Stimulated activated CD4-positive, alpha-beta T cell treated with anti-CD3 and anti-CD28 coated beads, Interleukin-4, amount 100 ng/mL, for 48 hours (primary cell): Measurements from ENCODE around the gene PRR33.
"Not testable (repeated sequence)": the region's sequence is repeated elsewhere in the genome, so short reads cannot be mapped to it uniquely, and the experiment has no call there.

Experiments used
- DNase-seq, 2 donors: peaks; one replicate each; pipeline ENCODE4 v3.0.0-alpha.2; 2020; ENCODE audit warnings: low read depth in 2 of 2

The PRR33 gene

DNA sequence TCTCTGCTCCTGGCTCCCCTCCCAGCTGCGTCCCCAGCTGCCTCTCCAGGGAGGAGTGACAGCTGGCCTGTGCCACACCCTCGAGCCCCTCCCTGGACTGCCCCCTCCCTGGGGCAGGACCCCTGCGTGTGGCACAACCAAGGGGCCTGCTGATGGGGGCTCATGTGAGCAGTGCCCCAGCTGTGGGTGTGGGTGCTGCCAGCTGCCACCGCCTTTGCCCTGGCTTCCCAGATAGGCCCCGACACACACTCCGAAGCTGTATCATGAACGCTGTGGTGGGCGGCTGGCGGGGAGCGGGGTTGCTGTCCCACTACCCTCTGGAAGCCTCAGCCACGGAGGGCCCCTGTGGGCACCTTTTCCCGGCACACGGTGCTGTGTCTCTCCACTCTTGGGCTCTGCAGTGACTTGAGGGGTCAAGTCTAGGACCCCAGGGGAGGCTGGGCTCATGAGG is 15.8 kb downstream of the PRR33 start:
- DNase-seq = not testable (repeated sequence)

DNA sequence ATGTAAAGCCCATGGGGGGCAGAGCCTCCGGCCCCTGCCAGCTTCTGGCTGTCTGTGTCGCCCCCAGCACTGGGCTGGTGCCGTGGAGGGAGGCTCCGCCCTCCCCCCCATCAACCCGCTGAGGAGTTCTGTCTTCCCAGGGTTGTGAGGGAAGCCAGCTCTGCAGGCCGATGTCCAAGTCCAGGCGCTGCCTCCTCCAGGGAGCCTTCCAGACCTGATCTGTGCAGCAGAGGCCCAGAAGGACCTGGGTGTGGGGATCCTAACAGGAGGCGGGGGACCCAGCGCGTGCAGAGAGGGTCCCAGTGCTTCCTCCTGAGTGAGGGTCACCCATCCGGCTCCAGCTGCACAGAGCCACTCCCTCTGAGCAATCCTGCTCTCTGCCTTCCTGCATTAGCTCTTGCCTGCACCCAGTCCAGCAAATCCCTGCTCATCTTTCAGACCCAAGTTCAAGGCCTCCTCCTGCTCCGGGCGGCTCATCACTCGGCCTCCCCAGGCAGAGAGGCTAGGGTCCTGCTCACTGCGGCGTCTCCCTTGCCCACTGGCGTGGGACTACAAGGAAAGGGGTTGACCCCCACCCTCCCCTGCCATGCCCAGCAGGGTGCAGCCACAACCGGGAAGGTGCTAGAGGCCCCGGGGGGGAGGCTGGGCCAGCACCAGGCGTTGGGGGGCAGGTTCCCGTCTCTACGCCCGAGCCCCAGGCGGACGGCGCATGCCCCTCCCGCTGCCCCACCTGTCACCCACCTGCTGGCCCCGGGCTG is 16.4 kb downstream of the PRR33 start:
- DNase-seq = no peak

DNA sequence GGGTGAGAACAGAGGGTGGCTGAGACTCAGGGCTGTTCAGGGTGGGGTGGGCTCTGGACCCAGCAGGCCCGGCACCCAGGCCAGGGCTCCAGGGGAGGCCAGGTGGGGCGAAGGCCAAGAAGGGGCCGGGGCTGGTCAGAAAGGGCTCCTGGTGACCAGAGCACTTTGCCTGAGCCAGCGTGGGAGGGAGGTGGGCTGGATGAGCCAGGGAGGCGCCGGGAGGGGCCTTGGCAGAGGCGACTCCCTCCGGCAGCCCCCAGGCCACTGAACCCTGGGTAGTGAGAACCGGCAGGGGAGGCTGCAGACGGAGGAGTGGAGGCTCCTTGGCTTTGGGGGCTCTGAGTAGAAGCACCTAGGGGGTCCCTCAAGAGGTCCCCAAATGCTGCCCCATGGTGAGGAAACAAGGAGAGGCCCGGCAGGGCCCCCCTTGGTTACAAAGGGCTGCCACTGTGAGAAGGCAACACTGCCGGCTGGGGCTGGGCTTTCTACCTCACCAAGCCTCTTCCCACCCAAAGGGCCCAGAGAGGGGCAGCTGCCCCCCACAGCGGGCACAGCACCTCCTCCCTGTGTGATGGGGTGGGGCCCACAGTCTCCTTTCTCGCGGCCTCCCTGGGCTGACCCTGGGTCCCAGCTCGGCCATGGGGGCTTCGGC is 17.1 kb downstream of the PRR33 start:
- DNase-seq = not testable (repeated sequence)

DNA sequence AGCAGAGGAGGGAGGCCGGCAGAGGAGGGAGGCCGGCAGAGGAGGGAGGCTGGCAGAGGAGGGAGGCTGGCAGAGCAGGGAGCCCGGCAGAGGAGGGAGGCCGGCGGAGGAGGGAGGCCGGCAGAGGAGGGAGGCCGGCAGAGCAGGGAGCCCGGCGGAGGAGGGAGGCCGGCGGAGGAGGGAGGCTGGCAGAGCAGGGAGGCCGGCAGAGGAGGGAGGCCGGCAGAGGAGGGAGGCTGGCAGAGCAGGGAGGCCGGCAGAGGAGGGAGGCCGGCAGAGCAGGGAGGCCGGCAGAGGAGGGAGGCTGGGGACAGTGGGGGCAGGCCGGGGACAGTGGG is 17.9 kb downstream of the PRR33 start:
- DNase-seq = not testable (repeated sequence)

DNA sequence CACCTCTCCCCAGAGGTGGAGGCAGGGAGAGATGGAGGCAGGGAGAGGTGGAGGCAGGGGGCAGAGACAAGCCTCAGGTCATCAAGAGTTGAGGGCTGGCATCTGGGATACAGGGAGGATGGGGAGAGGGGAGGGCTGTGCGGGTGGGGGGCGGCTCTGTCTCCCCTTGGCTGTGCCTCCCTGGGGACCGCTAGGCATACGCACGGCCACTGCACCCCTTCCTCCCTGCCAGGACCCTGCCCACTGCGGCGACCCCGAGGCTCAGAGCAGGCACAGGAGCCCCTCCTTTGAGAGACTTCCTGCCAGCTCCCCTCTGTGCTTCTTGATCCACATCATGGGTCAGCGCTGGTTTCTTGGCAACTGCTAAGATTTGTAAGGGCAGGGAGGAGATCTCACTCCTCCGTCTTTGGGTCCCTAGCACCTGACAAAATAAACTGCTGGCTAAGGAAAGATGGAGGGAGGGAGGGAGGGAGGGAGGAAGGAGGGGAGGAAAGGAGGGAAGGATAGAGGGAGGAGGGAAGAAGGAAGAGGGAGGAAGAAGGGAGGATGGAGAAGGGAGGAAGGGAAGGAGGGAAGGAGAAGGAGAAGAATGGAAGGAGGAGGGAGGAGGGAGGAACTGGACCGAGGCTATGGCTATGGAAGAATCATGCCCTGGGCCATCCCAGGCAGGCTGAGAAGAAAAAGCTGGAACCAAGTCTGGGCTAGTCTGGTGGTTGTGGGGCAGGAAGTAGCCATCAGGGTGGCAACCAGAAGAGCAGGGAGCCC is 18.5 kb downstream of the PRR33 start:
- no peak for DNase-seq

DNA sequence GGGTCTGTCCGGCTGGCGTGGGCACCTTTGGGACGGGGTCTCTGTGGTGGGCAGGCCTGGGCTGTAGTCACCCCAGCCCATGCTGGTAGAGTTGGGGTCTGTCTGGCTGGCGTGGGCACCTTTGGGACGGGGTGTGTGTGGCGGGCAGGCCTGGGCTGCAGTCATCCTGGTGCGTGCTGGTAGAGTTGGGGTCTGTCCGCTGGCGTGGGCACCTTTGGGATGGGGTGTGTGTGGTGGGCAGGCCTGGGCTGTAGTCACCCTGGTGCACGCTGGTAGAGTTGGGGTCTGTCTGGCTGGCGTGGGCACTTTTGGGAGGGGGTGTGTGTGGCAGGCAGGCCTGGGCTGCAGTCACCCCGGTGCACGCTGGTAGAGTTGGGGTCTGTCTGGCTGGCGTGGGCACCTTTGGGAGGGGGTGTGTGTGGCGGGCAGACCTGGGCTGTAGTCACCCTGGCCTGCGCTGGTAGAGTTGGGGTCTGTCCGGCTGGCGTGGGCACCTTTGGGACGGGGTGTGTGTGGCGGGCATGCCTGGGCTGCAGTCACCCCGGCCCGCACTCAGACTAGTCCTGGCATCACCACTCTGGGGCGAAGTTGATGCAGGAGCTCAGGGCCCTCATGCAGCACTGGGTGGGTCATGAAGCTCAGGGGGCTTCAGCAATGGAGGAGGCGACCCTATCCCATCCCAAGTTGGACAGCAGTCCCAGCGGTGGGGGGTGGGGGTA is 19.3 kb downstream of the PRR33 start:
- no peak for DNase-seq

DNA sequence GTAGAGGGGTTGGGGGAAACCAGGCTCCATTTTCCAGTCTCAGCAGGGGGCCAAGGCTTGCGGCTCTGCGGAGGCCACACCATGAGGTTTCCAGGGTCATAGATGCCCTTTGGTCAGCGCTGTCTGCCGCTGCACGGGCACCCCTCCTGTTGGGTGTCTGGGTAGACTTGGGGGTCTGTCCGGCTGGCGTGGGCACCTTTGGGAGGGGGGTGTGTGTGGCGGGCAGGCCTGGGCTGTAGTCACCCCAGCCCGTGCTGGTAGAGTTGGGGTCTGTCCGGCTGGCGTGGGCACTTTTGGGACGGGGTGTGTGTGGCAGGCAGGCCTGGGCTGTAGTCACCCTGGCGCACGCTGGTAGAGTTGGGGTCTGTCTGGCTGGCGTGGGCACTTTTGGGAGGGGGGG is 20.2 kb downstream of the PRR33 start:
- no peak for DNase-seq

DNA sequence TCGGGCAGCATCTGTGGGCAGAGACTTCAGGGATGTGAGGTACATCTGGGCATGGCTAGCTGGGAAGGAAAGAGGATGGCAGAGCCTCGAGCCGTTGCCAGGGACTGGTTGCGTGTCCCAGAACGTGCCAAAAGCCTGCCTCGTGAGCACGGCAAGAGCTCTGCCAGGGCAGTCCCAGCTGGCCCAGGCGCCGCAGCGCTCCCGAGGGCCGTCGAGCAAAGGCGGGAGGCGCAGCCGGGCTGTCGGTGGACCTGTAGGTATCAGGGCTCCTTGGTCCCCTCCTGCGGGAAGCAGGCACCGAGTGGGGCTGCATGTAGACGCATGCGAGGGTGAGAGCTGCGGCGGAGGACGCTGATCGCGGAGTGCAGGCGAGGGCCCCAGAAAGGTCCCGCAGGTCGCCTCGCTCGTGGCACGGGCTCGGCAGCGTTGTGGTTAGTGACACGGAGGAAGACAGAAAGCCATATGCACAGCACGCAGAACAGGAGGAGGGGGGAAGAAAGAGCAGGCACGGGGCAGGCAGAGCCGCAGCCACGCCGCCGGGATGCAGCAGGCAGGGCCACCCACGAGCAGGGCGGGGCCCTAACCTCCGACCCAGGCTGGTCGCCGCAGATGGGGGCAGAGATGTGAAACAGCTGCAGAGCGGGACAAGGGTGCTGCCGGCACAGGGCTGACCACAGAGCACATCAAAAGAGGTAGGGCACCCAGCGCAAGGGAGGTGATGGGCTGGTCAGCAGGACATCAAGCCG is 20.8 kb downstream of the PRR33 start:
- DNase-seq = no peak

DNA sequence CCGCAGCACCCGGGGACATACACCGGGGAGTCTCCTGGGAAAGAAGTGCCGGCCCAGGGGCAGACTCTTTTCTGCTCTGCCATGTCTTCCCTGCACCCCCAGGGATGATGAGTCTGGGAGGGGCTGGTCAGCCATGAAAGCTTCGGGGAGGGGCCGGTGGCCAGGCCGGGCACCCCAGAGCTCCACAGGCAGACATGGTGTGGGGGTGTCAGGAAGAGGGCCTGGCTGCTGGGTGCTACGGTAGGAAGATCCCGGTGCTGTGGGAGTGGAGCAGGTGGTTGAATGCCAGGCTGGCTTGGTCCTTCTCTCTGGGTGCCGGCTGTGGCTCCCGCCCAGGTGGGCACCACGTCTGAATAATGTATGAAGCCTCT is 21.4 kb downstream of the PRR33 start:
- DNase-seq = no peak

DNA sequence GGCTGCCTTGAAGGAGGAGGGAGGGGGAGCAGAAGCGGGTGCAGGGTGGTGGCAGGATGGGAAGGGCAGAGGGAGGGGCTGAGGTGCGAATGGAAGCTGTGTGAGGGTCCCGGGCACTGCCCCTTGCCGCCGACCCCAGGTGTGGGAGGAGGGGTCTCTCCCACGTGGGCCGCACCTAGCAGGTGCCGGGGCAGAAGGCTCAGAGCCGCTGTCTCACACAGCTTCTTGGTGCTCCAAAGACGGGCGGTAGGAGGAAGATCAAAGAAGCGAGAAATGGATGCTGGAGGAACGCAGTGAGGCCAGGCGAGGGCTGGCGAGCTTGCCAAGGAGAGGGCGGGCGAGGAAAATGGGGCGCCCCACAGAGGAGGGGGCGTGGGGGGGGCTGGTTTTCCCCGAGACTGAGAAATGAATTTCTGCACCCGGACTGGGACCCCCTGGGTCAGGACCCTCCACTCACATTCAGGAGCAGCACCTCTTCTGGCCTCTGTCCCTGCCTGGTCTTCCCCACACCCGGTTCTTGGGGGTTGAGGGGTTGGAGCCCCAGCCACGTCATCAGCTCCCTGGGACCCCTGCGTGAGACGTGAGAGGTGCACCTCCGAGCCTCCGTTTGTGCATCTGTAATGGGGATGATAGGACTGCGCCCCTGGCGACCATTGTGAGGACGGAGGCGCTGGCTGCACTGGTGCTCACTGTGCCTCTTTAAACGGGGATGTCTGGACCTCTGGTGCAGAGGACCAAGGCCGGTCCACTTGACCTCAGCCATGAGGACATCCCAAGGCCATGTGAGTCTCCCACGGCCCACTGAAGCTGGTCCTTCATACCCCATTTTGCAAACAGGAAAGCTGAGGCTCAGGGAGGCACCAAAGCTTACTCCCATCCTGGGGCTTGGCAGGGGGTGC is 22.0 kb downstream of the PRR33 start:
- DNase-seq = no peak

DNA sequence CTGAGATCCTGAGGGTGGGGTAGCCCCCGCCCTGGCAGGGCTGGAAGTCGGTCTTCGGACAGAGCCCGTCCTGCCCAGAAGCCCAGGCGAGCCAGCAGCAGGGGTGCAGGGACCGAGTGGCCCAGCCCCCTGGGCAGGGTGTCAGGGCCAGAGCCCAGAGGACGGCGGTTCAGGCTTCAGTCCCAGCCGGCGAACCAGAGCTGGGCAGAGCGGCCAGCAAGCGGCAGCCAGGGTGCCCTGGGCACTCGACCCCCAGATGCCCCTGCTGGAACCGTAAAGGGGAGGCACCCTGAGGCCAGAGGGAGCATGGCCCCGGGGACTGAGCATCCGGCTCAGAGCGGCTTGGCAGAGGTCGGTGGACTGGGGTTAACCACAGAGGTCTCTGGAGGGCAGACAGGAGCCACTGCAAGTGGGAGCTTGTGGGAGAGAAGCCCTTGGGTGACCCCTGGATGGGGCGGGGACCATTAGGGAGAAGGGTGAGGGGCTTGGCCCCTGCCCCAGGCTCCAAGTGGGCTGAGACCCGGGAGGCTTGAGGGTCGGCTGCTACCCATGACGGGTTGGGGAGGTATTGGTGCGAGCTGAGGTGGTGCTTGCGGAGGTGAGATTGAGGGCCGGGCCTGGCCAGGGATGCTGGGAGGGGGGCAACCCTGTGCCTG is 22.9 kb downstream of the PRR33 start:
- DNase-seq = no peak

DNA sequence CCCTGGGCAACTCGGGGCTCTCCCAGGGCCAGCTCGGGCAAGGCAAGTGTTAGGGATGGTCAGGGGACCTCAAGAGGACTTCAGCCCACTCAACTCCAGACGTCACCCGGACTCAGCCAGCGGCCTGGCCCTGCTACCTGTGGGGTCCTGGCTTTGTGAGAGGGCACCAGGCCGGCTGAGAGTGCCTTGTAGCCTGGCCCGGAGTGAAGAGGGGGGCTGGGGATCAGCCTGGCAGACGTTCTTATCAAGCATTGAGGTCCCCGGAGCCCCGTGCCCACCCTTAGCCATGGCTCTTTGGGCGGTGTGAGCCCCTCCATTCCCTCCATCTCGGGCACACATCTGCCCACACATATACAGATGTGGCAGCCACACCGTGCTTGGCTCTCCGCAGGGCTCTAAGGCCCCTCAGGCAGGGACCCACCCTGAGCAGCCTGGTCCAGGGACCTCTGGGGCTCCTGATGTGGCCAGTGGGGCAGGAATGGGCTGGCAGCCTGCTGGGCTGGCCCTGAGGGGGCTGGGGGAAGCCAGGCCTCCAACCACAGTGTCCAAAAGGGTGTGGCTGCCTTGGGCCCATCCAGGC is 23.5 kb downstream of the PRR33 start:
- DNase-seq = no peak

DNA sequence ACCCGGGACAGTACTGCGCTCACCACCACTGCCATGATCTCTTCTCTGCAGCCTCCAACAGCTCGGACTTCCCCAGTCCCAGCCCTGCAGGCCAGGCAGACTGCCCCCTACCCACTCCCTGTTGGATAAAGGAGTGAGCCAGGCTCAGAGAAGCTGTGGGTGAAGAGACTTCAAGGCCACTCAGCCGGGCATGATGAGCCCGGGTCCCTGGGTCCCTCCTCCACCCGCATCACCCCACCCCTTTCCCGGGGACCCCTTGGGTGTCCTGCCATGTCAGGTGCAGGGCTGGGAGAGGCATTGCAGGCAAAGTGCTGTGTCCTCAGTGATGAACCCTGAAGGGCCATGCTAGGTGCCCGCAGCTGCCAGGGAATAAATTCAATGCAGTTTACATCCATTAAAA is 24.3 kb downstream of the PRR33 start:
- no peak for DNase-seq

DNA sequence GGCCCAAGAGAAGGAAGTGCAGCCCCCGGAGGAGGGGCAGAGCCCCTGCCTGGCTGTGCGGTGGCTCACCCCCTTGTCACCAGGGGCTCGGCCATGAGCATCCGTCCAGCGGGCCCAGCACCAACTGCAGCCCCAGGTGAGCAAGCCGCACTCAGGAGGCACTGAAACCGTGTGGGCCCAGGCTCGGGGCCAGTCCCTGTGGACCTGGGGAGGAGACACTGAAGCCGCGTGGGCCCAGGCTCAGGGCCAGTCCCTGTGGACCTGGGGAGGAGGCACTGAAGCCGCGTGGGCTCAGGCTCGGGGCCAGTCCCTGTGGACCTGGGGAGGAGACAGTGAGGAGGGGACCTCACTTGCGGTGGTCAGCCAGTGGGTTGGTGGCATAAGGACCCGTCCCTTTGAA is 24.9 kb downstream of the PRR33 start:
- DNase-seq = no peak

DNA sequence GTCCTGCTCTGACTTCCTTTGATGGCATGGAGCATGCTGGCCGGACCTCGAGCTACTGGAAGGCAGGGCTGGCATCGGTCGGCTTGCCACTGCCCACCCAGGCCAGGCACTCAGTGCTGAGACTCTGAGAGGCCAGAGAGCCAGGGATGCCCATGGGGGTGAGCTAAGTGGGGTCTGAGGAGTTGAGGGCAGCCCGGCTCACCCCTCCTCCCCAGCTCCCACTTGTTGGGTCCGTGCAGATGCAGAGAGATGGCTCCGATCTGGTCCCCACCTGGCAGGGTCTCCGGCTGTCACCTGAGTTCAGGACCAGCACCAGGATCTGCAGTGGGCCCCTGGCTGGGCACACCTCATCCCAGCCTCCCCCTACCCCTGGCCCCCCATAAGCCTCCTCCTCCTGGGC is 25.5 kb downstream of the PRR33 start:
- no peak for DNase-seq

DNA sequence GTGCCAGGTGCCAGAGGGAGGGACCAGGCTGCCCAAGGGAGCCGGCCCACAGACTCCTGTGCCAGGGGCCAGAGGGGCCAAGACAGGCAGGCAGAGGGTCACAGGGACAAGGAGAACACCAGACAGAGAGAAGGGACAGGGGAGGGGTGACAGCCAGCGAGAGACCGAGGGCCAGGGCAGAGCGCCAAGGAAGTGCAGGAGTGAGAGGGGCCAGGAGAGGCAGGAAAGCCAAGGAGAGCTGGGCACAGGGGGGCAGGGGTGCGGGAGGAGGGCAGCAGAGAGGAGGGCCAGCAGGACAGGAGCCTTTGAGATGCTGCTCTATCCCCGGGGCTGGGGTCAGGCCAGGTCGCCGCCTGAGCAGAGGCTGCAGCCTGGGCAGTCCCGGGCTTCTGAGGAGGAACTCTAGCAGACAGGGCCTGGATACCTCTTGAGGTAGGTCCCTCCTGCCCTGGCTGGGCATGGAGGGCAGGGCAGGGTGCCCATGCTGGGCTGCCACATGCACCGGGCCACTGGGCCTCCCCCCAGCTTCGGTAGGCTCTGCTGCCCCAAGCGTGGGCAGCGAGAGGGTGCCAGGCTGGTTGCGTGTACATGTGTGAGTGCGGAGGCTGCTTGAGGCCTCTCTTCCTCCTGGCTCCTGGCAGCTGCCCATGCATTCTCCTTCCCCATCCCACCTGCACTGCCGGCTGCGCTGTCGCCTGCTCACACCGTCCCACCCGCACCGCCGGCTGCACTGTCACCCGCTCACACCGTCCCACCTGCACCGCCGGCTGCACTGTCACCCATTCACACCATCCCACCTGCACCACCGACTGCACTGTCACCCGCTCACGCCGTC is 26.6 kb downstream of the PRR33 start:
- no peak for DNase-seq

DNA sequence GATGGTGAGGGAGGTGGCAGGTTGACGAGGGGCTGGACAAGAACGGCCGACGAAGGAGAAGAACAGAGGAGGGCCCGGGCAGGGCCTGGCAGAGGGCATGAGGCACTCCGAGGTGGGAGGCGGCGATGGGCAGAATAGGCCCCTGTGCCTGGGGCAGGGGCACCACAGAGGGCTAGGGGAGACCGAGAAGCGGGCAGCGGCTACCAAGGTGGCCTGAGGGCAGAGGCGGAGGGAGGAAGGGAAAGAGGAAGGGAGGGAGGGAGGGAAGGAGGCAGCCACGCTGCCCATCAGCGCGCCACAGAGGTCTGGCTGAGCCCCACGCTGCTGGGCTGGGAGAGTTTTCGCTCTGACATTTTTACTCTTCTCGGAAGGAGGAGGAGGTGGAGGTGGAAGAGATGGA is 27.5 kb downstream of the PRR33 start:
- DNase-seq = no peak

DNA sequence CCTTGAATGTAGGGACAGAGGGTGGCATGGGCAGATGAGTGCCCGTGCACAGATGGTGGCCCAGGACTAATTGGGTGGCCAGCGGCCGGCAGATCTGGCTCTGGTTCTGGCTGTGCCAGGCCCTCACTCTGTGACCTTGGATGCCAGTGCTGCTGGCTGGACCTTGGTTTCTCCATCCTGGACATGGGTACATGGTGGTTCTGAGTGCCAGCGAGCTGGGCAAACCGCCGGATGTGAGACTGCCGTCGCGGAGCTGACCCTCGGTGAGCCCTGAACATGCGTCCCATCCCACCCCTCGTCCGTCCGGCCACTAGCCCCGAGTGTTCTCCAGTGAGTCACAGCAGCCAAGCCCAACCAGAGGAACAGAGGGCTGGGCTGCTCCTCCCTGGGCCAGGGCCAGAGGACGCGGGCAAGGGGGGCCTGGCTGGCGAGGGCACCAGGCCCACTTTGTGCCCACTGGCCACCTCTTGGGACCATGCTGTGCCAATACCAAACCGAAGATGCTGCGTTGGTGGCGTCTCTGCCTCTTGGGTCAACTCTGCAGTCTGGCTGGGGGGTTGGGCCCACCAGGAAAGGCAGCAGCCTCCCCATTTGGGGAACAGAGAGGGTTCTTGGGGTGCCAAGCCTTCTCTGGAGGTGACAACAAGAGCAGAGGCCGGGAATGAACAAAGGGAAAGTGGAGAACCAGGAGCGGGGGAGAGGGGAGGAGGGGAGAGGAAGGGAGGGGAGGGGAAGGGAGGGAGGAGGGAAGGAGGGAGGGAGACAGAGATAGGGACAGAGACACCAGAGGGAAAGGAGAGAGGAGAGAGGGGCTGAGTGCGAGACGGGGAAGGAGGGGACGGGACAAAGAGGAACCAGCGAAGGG is 28.1 kb downstream of the PRR33 start:
- DNase-seq = no peak
